DND-41 (cell line): ENCODE measurements around the gene DMRT1.

Experiments
- ATAC-seq: fragments of 200-7000 bp; cut with Tn5 transposase; 3 replicates; pipeline ENCODE4 v1.9.1; 2021; ENCODE audit warnings: low read depth; ENCODE audit not compliant: insufficient read depth
- DNase-seq: peaks from one replicate; pipeline ENCODE4 v3.0.0-alpha.2; 2020
- H2AFZ ChIP-seq: 2 replicates; pipeline ENCODE4 v1.6.0; 2012; ENCODE audit warnings: low read depth, low read length
- H3K27ac ChIP-seq: 2 replicates; pipeline ENCODE4 v1.5.1; 2012; ENCODE audit warnings: low read length, inconsistent platforms
- H3K27me3 ChIP-seq: fragments of 200-600 bp; sonication (generic); 2 replicates; pipeline ENCODE4 v1.6.0; 2012; ENCODE audit warnings: low read length, mild to moderate bottlenecking, inconsistent platforms; ENCODE audit not compliant: insufficient read depth, poor library complexity
- H3K36me3 ChIP-seq: 2 replicates; pipeline ENCODE4 v1.5.1; 2012; ENCODE audit warnings: low read length, inconsistent platforms; ENCODE audit not compliant: insufficient read depth
- H3K4me1 ChIP-seq: 2 replicates; pipeline ENCODE4 v1.5.1; 2012; ENCODE audit warnings: mild to moderate bottlenecking, low read length; ENCODE audit not compliant: insufficient read depth
- H3K4me2 ChIP-seq: 2 replicates; pipeline ENCODE4 v1.6.0; 2012; ENCODE audit warnings: mild to moderate bottlenecking, moderate library complexity, low read length, inconsistent platforms; ENCODE audit not compliant: insufficient read depth
- H3K4me3 ChIP-seq, 2 experiments: fragments of 200-600 bp in 1 of 2; shearing (Covaris generic) in 1 of 2; 2 replicates each; pipeline ENCODE4 v1.5.1; 2012 to 2016; ENCODE audit warnings: inconsistent platforms in 2 of 2, low read length in 2 of 2, mild to moderate bottlenecking in 2 of 2, low read depth in 1 of 2, moderate library complexity in 1 of 2
- H3K79me2 ChIP-seq: 2 replicates; pipeline ENCODE4 v1.6.0; 2012; ENCODE audit warnings: low read length, inconsistent platforms; ENCODE audit not compliant: insufficient read depth
- H3K9ac ChIP-seq: 2 replicates; pipeline ENCODE4 v1.6.0; 2012; ENCODE audit warnings: low read depth, mild to moderate bottlenecking, inconsistent platforms, low read length, moderate library complexity
- H3K9me3 ChIP-seq: 2 replicates; pipeline ENCODE4 v1.5.1; 2012; ENCODE audit warnings: low read length, moderate library complexity, mild to moderate bottlenecking, inconsistent platforms; ENCODE audit not compliant: insufficient read depth, severe bottlenecking
- H4K20me1 ChIP-seq: 2 replicates; pipeline ENCODE4 v1.6.0; 2012; ENCODE audit warnings: low read length; ENCODE audit not compliant: insufficient read depth
- EZH2 ChIP-seq: IDR thresholded peaks from 3 replicates; pipeline ENCODE4 v1.6.1; 2012; ENCODE audit warnings: borderline replicate concordance, low read depth, mild to moderate bottlenecking, moderate library complexity, low read length, inconsistent platforms; ENCODE audit not compliant: severe bottlenecking
- TF ChIP-seq, protein P1 (sequence below): IDR thresholded peaks from 2 replicates; pipeline ENCODE4 v1.5.1; 2012; ENCODE audit warnings: borderline replicate concordance, low read length, moderate library complexity, mild to moderate bottlenecking; ENCODE audit not compliant: poor library complexity, severe bottlenecking; ENCODE audit errors: extremely low read depth

The DMRT1 gene

GRCh38 chr9:876425-876824 is 34.9 kb downstream of the DMRT1 start:
- no peak for DNase-seq
- no peaks in the 10 kb centered on the region for H3K79me2 ChIP-seq

DNA sequence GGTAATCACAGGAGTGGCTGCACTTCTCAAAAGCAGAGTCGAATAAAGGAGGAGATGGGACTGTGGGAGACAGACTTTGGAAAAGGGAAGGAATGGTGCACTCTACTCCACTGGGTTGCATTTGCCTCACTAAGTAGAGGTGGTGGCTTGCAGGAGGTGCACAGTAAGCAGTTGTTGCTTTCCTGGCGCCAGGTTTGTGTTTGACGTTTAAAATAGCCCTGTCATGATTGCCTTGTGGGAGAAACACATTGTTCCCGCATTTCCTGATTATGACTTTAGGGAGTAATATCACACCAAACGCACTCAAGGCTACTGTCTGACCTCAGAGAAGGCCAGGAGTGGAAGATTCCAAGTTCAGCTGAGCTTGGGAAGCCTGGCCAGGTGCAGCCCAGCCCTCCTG is 36.7 kb downstream of the DMRT1 start:
- Histone ChIP-seq H3K4me2 (no peak overlapping the region), H4K20me1 (no peaks in the 10 kb centered on the region), H3K27me3 (peaks cover 5% of the 10 kb centered on the region), H2AFZ (no peak overlapping the region), H3K4me3 (no peak overlapping the region), H3K4me1 (no peaks in the 10 kb centered on the region), H3K27ac (no peak overlapping the region), H3K36me3 (no peaks in the 10 kb centered on the region), H3K79me2 (no peaks in the 10 kb centered on the region), H3K9me3 (no peaks in the 10 kb centered on the region), H3K9ac (no peak overlapping the region)
- ATAC-seq, result no peak
- no peak for DNase-seq
- TF ChIP-seq, protein P1, sequence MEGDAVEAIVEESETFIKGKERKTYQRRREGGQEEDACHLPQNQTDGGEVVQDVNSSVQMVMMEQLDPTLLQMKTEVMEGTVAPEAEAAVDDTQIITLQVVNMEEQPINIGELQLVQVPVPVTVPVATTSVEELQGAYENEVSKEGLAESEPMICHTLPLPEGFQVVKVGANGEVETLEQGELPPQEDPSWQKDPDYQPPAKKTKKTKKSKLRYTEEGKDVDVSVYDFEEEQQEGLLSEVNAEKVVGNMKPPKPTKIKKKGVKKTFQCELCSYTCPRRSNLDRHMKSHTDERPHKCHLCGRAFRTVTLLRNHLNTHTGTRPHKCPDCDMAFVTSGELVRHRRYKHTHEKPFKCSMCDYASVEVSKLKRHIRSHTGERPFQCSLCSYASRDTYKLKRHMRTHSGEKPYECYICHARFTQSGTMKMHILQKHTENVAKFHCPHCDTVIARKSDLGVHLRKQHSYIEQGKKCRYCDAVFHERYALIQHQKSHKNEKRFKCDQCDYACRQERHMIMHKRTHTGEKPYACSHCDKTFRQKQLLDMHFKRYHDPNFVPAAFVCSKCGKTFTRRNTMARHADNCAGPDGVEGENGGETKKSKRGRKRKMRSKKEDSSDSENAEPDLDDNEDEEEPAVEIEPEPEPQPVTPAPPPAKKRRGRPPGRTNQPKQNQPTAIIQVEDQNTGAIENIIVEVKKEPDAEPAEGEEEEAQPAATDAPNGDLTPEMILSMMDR, result no peak
- no peak for TF ChIP-seq EZH2

More at GRCh38 chr9:876425-876824, 34.9 kb downstream of the DMRT1 start:
- no peak for ATAC-seq
- Histone ChIP-seq H3K9me3 (no peaks in the 10 kb centered on the region), H2AFZ (no peak overlapping the region), H3K4me3 (no peak overlapping the region), H3K36me3 (no peaks in the 10 kb centered on the region), H3K9ac (no peak overlapping the region), H3K4me1 (no peaks in the 10 kb centered on the region), H3K27me3 (peaks cover 5% of the 10 kb centered on the region), H3K4me2 (no peak overlapping the region), H4K20me1 (no peaks in the 10 kb centered on the region), H3K27ac (no peak overlapping the region)
- TF ChIP-seq EZH2, result no peak
- TF ChIP-seq, protein P1, result no peak

GRCh38 chr9:880725-881124 is 39.2 kb downstream of the DMRT1 start:
- no peak overlapping the region for H3K9ac ChIP-seq
- H3K4me1 ChIP-seq, result no peaks in the 10 kb centered on the region
- TF ChIP-seq, protein P1, result no peak
- TF ChIP-seq EZH2, result no peak
- H3K4me2 ChIP-seq, result no peak overlapping the region
- ATAC-seq (no peak), DNase-seq (no peak)
- H3K27ac ChIP-seq, result no peak overlapping the region
- no peak overlapping the region for H2AFZ ChIP-seq
- H4K20me1 ChIP-seq, result no peaks in the 10 kb centered on the region
- no peaks in the 10 kb centered on the region for H3K79me2 ChIP-seq
- peaks cover 11% of the 10 kb centered on the region for H3K27me3 ChIP-seq
- H3K9me3 ChIP-seq, result no peaks in the 10 kb centered on the region
- no peaks in the 10 kb centered on the region for H3K36me3 ChIP-seq
- no peak overlapping the region for H3K4me3 ChIP-seq

DNA sequence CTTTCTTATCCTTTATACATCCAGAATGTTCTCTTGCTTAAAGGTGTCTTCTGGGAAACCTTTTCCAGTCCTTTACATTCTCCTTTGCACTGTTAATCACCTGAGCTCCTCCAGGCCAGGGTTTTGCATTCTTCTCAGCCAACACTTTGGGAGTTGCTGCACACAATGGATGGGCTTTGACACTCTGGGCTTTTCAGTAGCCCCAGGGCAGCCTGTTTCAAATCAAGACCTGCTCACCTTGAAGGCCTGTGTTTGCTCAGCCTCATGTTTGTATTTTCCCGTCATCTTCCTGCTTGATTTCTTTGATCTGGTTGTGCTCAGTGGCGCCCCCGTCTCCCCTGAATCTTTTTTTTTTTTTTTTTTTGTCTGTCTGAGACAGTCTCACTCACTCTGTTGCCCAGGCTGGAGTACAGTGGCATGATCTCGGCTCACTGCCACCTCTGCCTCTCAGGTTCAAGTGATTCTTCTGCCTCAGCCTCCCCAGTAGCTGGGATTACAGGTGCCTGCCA is 41.0 kb downstream of the DMRT1 start:
- H3K79me2 ChIP-seq, result no peaks in the 10 kb centered on the region
- H3K4me3 ChIP-seq, result no peak overlapping the region
- no peak overlapping the region for H3K4me2 ChIP-seq
- no peak for TF ChIP-seq EZH2
- TF ChIP-seq, protein P1, result peak; percentile 29
- H3K27ac ChIP-seq, result no peak overlapping the region
- ATAC-seq (no peak), DNase-seq (no peak)
- H3K36me3 ChIP-seq, result no peaks in the 10 kb centered on the region
- no peaks in the 10 kb centered on the region for H3K4me1 ChIP-seq
- no peaks in the 10 kb centered on the region for H3K9me3 ChIP-seq
- no peak overlapping the region for H3K9ac ChIP-seq
- no peaks in the 10 kb centered on the region for H4K20me1 ChIP-seq
- no peak overlapping the region for H2AFZ ChIP-seq
- H3K27me3 ChIP-seq, result peaks cover 11% of the 10 kb centered on the region
